NCI-H1694 (cell line): ENCODE results near the gene TDRD9.

ENCODE experiments used
- DNase-seq: peaks from one replicate; lab custom pipeline; 2025; lab: John Stamatoyannopoulos, UW

Gene TDRD9

GRCh38 chr14:103925316-103925715 is 2.9 kb upstream of the TDRD9 start:
- no peak for DNase-seq

DNA sequence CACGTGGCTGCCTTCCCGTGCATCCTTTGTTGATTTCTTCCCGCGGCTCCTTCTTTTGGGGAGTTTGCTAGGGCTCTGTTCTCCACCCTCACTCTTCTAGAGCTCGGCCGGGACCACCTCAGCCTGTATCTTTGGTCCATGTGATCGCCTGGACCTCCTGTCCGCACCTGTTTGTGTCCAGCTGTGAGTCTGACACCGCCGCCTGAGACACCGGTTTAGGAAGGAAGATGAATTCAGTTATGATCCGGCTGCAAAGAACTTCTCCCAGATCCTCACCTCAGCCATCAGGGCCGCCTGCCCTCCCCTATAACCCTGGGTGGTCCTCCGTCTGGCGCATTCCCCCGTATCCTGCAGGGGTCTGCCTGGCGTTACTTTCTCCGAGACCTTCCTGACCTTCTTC is 690 bp upstream of the TDRD9 start:
- no peak for DNase-seq

- no peak for DNase-seq
Observed at GRCh38 chr14:103930051-103930604, 1.9 kb downstream of the TDRD9 start.

DNA sequence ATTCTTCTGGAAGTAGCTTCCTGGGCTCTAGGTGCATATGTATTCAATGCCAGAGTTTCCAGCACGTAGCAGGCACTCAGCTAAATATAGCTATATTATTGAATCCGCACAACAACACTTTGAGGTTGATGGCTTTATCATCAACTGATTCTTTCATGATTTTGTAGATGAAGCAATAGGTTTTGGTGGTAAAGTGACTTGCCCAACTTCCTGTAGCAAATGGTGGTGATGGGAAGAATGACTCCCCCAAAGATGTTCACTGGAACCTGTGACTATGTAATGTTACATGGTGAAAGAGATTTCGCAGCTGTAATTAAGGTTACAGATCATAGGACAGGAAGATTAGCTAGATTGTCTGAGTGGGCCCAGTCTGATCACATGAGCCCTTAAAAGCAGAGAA is 3.2 kb downstream of the TDRD9 start:
- DNase-seq = no peak

DNA sequence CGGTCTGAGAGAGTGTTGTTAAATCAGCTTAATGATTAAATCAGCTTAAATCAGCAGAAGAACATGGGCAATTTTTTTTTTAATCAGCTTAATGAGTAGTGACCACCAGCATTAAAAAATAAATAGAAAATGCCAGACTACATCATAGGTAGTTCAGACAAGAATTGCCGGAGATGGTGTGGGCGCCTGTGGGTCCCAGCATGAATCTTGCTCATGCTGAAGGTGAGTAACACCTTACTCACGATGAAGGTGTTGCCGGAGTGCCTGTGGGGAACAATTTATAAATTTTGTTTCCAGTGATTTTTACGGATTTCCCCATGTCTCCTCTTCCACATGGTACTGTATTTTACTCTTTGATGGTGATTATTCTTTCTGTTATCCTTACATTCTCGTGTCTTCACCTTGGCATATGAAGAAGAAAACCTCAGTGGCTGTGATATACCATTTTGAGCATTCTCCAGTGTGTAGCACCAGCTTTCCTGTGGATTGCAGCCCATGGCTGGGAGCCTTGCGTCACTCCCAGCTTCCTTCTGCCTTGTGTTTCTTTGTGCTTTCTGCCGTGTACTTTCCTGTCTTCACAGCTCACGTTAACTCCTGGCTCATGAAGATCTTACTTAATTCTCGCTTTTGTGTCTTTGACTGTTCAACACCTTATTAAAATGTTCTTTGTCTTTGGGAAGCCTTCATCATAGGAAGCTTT is 4.7 kb downstream of the TDRD9 start:
- DNase-seq = no peak

- no peak for DNase-seq
Observed at GRCh38 chr14:103935102-103935501, 6.8 kb downstream of the TDRD9 start.

- no peak for DNase-seq
Observed at GRCh38 chr14:103941462-103941861, 13.2 kb downstream of the TDRD9 start.

- no peak for DNase-seq
Observed at GRCh38 chr14:103941973-103942736, 13.9 kb downstream of the TDRD9 start, which contains the start of gene RD3L. Gene RD3L, minus strand, starts transcription at chr14:103942529. Its CDS starts 834 bp downstream, at chr14:103941695.

GRCh38 chr14:103943673-103944072 is 15.4 kb downstream of the TDRD9 start:
- no peak for DNase-seq

DNA sequence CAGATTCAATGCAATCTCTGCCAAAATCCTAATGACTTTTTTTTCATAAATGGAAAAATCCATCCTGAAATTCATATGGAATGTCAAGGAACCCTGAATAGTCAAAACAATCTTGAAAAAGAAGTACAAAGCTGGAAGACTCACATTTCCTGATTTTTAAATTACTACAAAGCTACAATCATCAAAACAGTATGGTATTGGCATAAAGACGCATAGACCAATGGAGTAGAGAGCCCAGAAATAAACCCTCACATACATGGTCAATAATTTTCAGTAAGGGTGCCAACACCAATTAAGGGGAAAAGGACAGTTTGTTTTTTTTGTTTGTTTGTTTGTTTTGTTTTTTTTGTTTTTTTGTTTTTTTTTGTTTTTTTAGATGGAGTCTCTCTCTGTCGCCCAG is 18.7 kb downstream of the TDRD9 start:
- no peak for DNase-seq

DNA sequence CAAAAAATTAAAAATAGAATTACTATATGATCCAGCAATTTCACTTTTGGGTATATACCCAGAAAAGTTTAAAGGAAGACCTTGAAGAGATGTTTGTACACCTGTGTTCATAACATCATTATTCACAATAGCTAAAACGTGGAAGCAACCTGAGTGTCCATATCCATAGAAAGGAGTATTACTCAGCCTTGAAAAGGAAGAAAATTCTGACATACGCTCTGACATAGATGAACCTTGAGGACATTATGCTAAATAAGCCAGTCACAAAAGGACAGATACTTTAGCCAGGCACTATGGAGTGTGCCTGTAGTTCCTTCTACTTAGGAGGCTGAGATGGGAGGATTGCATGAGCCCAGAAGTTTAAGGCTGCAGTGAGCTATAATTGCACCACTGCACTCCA is 20.2 kb downstream of the TDRD9 start:
- no peak for DNase-seq

DNA sequence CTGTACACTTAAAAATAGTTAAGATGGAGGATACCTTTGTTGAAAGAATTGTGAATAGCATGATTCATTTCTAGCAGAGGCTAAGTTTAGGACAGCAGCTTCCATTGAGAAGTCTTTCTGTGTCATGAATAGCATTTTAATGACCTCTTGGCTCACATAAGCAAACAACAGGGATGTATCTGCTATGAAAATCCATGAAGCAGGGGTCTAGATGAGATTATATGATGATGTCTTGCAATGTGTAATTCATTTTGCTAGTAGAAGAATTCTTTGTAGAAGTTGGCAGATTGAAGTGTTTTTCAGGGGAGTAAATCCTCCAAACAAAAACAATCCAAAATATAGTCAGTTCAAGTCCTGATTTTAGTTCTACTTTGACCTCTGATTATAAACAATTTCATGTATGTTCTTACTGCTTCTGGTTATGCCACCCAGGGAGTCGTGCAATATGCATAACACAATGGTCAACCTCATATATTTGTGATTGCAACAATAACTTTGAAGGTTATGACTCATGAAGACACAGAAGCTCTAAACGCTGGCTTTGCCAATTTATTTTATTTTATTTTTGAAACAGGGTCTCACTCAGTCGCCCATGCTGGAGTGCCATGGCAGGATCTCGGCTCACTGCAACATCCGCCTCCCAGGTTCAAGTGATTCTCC is 21.0 kb downstream of the TDRD9 start:
- DNase-seq = no peak

GRCh38 chr14:103960457-103961055 is 32.3 kb downstream of the TDRD9 start:
- no peak for DNase-seq

DNA sequence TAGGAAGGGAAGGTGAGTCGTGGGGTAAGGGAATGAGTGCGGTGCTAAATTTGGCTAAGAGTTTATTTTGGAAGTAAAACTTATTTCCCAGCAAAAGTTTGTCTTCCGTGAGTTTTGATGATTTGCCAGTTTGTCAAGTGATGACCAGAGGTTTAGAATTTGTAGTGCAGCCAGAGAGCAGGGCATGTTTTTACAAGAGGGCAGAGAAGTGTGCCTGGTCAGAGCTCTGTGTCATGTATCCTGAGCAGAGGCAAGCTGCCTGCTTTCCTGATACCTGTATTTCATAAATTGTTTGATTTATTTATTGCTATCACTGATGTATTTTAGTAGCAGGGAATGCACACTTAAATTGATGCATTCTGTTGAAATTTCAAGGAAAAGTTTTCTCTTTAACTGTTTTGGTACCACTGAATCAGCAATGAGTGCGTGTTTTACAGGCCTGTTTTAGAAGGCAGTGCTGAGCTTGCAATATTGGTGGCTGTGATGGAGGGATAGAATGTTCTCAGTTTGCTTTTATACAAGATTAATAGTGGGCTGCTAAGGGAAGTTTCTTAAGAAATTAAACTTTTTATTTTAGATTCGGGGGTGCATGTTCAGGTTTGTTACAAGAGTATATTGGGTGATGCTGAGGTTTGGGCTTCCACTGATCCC is 33.8 kb downstream of the TDRD9 start:
- no peak for DNase-seq

DNA sequence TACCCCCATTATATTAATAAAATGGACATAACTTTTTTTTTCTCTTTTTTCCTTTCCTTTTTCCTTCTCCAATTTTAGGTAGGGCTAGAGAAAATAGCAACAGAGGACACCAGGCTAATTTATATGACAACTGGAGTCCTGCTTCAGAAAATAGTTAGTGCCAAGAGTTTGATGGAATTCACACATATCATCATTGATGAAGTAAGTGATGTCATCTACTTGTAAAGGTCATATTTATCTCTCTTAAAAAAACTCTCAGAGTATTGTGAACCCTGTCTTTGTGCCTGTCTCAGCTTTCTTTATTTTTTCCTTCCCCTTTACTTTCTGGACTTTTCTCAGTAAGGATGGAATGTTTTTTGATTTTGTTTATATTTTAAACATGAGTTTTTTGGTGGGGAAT is 38.4 kb downstream of the TDRD9 start:
- no peak for DNase-seq

DNA sequence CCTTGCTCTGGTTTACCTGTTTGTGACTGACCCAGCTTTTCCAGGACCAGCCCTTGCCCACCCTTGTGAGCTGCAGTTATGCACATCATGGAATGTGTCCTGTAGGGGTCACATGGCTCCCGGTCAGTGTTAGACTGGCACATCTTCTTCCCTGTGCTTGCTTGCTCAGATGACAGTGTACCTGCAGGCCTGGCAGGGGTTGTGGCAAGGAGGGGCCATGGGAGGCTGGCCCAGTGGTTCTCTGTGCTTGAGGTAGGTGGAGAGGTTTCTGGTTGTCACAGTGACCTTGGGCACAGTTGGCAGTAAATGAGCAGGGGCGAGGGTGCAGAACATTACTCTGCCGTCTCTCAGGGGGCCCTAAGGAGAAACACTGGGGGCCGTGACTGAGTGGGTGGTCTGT is 41.7 kb downstream of the TDRD9 start:
- DNase-seq = no peak

- no peak for DNase-seq
Observed at GRCh38 chr14:103973354-103973753, 45.1 kb downstream of the TDRD9 start.

- no peak for DNase-seq
Observed at GRCh38 chr14:103974575-103974974, 46.3 kb downstream of the TDRD9 start.

DNA sequence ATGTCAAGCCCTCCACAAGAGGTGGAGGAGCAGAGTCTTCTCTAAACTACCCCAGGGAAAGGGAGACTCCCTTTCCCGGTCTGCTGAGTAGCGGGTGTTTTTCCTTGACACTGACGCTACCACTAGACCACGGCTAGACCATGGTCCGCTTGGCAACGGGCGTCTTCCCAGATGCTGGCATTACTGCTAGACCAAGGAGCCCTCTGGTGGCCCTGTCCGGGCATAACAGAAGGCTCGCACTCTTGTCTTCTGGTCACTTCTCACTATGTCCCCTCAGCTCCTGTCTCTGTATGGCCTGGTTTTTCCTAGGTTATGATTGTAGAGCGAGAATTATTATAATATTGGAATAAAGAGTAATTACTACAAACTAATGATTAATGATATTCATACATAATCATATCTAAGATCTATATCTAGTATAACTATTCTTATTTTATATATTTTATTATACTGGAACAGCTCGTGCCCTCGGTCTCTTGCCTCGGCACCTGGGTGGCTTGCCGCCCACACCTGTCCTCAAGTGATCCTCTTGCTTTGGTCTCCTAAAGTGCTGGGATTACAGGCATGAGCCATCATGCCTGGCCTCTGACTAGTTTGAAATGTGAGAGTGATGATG is 52.5 kb downstream of the TDRD9 start:
- peak; percentile 22 for DNase-seq

DNA sequence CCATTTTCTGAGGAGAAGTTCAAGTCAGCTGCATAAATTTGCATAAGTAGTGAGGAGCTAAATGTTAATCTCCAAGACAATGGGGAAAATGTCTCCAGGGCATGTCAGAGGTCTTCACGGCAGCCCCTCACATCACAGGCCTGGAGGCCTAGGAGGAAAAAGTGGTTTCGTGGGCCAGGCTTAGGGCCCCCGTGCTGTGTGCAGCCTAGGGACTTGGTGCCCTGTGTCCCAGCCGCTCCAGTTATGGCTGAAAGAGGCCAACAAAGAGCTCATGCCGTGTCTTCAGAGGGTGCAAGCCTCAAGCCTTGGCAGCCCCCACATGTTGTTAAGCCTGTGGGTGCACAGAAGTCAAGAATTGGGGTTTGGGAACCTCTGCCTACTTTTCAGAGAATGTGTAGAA is 55.9 kb downstream of the TDRD9 start:
- DNase-seq = no peak

- DNase-seq = no peak
Observed at GRCh38 chr14:103989034-103989433, 60.8 kb downstream of the TDRD9 start.
